Ovary (tissue), 9 donors: ENCODE results near the gene CNNM2. TPM values are rescaled to one million over a fixed set of nuclear protein-coding genes. Genes with fewer than 3 reads are reported as not detected.
A peak's percentile ranks its signal among the peaks of the same experiment; 100 is the strongest.

Experiments used
- DNase-seq, 5 donors: peaks; one replicate each; pipeline ENCODE4 v3.0.0-alpha.2; 2019 to 2020
- H3K27ac ChIP-seq, 2 donors: fragments of 200-600 bp; one replicate each; pipeline versions ENCODE4 v1.5.1 to v1.8.0; 2019 to 2022
- H3K27me3 ChIP-seq: fragments of 200-600 bp; one replicate; pipeline ENCODE4 v1.8.0; 2022
- H3K36me3 ChIP-seq: fragments of 200-600 bp; sonication (generic); one replicate; pipeline ENCODE4 v1.5.1; 2019
- H3K4me1 ChIP-seq: one replicate; pipeline ENCODE4 v1.8.1; 2013; ENCODE audit warnings: mild to moderate bottlenecking, moderate library complexity; ENCODE audit not compliant: insufficient read depth
- H3K4me3 ChIP-seq: fragments of 200-600 bp; sonication (generic); one replicate; pipeline ENCODE4 v1.5.1; 2017
- H3K9me3 ChIP-seq, 2 donors: fragments of 200-600 bp in 1 of 2; sonication (generic) in 1 of 2; one replicate each; pipeline versions ENCODE4 v1.5.1 to v1.8.1; 2013 to 2019; ENCODE audit warnings: mild to moderate bottlenecking in 1 of 2, moderate library complexity in 1 of 2
- EP300 ChIP-seq: sonication (generic); formaldehyde crosslinking; IDR thresholded peaks from one replicate; pipeline ENCODE4 v1.6.1; 2017; ENCODE audit warnings: antibody characterized with exemption
- POLR2A ChIP-seq: fragments of 450-650 bp; IDR thresholded peaks from one replicate; pipeline ENCODE4 v1.6.1; 2017; ENCODE audit warnings: antibody characterized with exemption, mild to moderate bottlenecking, moderate library complexity
- WGBS, 3 donors: extraction: QIAGEN DNeasy Blood & Tissue Kit in 1 of 3; methylation state at CpG; one replicate each; pipeline versions ENCODE4 v1.1.5 to v1.1.7; 2013 to 2017; 5-methylcytosine and 5-hydroxymethylcytosine counted together
- intact Hi-C, 4 donors: fragments of 100-400 bp; cut with DNase I; formaldehyde crosslinking; loops; one replicate each; pipeline versions ENCODE4 v1.11.0 to v1.15.1; 2022 to 2023
- polyA plus RNA-seq, 2 donors: library from polyadenylated mRNA; stranded (reverse); fragments of 200-250 nt in 1 of 2; fragments of 350-450 nt in 1 of 2; fragmentation: Illumina TruSeq in 1 of 2; extraction: RNeasy Lipid Tissue Mini Kit (QIAGEN cat#74804) in 1 of 2; gene quantifications; one replicate each; pipeline ENCODE4 v1.2.3, GENCODE V29; 2013 to 2014
- total RNA-seq, 7 donors: library from RNA; depleted of rRNA in 2 of 7; stranded (reverse); fragments of >200 nt in 2 of 7; fragmentation: NEBNext Ultra II Directional in 3 of 7; extraction: Animal tissue kit (Norgen Biotek cat#: 25700) in 3 of 7; gene quantifications; one replicate each; pipeline versions ENCODE4 v1.1.0 to v1.2.4, GENCODE V29; 2016 to 2023
- TF ChIP-seq, protein P1 (sequence below), 3 donors: fragments of 450-650 bp in 2 of 3; fragments of 200-600 bp in 1 of 3; IDR thresholded peaks; one replicate each; pipeline versions ENCODE4 v1.5.1 to v1.8.0; 2016 to 2022; ENCODE audit warnings: antibody characterized with exemption in 3 of 3, mild to moderate bottlenecking in 1 of 3
- donor health status: DM: no; HTN: no; CAD: no; lungs with moderate emphysema.
- donor health status: DM: no; HTN: no; CAD: no.
- donor health status: Bipolar disorder and iron deficiency.
- donor health status: DM: yes; HTN: yes; CAD: no.
- donor health status: DM: no; HTN: no; CAD: no.
- donor health status: DM: yes; HTN: yes; CAD: no.

Gene CNNM2
- total and polyA plus RNA-seq, 9 donors: 5.4 to 15.0 (median 8.9) TPM

DNA sequence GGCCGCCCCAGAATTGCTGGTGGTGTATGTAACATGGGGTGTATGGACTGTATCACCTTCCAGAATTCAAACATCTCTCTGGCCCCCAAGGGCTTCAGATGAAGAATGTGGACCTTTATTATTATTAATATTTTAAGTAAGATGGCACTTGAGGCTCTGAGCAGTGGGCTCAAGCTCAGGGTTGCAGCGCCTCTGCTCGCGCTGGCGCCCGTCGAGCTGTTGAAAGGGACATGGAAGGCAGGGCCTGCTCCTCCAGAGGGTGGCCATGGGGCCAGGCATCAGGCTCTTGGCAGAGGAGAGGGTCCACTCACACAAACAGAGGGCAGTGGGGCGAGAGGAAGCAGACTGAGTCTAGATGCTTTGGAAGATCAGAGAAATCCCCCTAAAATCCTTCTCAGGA, 154.8 kb downstream of the CNNM2 start:
- H3K9me3 ChIP-seq: no peaks in the 10 kb centered on the region
- no peak overlapping the region for H3K27ac ChIP-seq
- no peak for TF ChIP-seq POLR2A
- TF ChIP-seq EP300: no peak
- TF ChIP-seq, protein P1, sequence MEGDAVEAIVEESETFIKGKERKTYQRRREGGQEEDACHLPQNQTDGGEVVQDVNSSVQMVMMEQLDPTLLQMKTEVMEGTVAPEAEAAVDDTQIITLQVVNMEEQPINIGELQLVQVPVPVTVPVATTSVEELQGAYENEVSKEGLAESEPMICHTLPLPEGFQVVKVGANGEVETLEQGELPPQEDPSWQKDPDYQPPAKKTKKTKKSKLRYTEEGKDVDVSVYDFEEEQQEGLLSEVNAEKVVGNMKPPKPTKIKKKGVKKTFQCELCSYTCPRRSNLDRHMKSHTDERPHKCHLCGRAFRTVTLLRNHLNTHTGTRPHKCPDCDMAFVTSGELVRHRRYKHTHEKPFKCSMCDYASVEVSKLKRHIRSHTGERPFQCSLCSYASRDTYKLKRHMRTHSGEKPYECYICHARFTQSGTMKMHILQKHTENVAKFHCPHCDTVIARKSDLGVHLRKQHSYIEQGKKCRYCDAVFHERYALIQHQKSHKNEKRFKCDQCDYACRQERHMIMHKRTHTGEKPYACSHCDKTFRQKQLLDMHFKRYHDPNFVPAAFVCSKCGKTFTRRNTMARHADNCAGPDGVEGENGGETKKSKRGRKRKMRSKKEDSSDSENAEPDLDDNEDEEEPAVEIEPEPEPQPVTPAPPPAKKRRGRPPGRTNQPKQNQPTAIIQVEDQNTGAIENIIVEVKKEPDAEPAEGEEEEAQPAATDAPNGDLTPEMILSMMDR (IDR thresholded peaks at IDR 0.05): no peak
- no peak overlapping the region for H3K4me3 ChIP-seq
- WGBS, 3 donors: 97 to 99% (median 97%) methylated on average over 8 of the region's 8 CpGs
- H3K4me1 ChIP-seq: peaks cover 2% of the 10 kb centered on the region
- intact Hi-C loops: loop anchor here in 3 of 4 donors (10.0 kb wide), 4 partner anchors 172 to 348 kb away; partner anchors contain the start of genes CYP17A1 (in 1 of the 3) and RPEL1 (in 1 of the 3)
- no peaks in the 10 kb centered on the region for H3K27me3 ChIP-seq
- no peak for DNase-seq
- H3K36me3 ChIP-seq: no peaks in the 10 kb centered on the region

DNA sequence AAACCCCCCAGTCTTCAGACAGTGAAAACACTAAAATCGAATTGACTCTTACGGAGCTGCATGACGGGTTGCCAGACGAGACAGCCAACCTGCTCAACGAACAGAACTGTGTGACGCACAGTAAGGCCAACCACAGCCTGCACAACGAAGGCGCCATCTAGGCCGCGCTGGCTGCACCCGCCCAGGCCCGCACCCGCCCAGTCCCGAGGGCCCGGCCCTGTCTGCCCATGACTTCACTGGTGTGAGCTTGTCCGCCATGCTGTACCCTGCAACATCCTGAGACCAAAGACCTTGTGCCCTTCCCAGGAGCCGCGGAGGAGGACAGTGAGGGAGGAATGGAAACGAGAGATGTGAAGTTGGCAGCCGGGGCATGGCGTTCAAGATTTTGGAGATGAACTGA, 158.9 kb downstream of the CNNM2 start:
- TF ChIP-seq, protein P1 (IDR thresholded peaks at IDR 0.05): no peak
- TF ChIP-seq EP300 (no peak), POLR2A (no peak)
- H3K27ac ChIP-seq: no peak overlapping the region
- H3K27me3 ChIP-seq: no peaks in the 10 kb centered on the region
- H3K9me3 ChIP-seq: no peaks in the 10 kb centered on the region
- intact Hi-C loops: loop anchor here in 3 of 4 donors (10.0 kb wide), 4 partner anchors 168 to 352 kb away; partner anchors contain the start of genes CYP17A1 (in 1 of the 3) and RPEL1 (in 1 of the 3)
- no peak for DNase-seq
- no peaks in the 10 kb centered on the region for H3K36me3 ChIP-seq
- H3K4me3 ChIP-seq: no peak overlapping the region
- WGBS, 3 donors: 90 to 97% (median 94%) methylated on average over 21 of the region's 21 CpGs
- peaks cover 4% of the 10 kb centered on the region for H3K4me1 ChIP-seq

DNA sequence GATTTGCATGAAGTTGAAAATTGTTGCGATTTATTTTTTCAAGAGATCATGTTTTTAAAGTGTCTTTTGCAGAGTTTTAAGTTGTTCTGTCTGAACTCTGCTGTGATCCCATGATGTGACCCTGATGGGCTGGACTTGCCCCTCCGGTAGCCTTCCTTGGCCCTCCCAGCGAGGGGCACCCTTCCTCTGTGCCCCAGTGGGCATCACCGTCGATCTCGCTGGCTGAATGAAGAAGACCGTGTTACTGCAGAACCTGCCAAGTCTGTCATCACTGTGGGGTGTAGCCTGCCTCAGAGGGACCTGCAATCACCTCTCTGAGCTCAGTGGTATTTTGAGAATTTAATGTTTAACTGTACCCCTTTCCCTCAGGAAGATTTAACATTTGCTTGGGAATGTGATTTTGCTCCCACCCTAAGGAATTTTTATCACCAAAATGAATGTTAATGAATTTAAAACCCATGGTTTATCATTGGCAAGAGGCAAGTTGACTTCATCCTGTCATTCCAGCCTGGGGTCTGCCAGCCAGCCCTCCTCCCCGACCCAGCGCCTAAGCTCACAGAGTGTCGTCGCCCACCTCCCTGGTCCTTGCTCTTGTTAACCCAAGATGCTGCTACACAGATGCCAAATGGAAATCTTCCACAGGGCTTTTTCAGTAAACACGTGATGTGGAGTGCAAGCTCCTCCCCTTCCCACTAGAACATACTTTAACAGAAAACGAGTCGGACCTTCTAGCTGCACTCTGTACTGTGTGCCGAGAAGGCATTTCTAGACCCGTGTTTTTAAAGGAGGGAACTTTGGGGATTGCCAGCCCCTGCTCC, 159.6 kb downstream of the CNNM2 start:
- Histone ChIP-seq H3K27ac (peak overlapping the region; percentile 4 to 45), H3K27me3 (no peaks in the 10 kb centered on the region), H3K36me3 (no peaks in the 10 kb centered on the region), H3K9me3 (no peaks in the 10 kb centered on the region), H3K4me1 (peaks cover 4% of the 10 kb centered on the region), H3K4me3 (no peak overlapping the region)
- TF ChIP-seq EP300 (no peak), POLR2A (no peak)
- TF ChIP-seq, protein P1 (IDR thresholded peaks at IDR 0.05): no peak
- no peak for DNase-seq
- intact Hi-C loops: loop anchor here in 3 of 4 donors (10.0 kb wide), 4 partner anchors 167 to 353 kb away; partner anchors contain the start of genes CYP17A1 (in 1 of the 3) and RPEL1 (in 1 of the 3)
- 41 to 57% (median 43%) methylated on average over 16 of the region's 16 CpGs for WGBS, 3 donors

DNA sequence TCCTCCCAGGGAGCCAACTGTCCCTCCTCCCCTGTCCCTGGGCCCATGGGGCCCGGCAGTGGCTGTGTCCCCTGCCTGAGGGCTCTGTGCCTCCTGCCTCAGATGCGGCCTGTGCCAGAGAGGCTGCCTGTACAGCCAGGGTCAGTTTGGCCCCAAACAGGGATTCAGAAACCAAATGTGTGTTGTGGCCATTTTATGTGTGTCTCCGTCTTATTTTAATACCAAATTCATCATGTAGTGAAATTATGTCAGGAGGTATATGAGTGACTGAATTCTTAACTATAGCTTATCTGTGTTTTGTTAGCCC, 160.2 kb downstream of the CNNM2 start:
- TF ChIP-seq POLR2A (no peak), EP300 (no peak)
- TF ChIP-seq, protein P1 (IDR thresholded peaks at IDR 0.05): no peak
- Histone ChIP-seq H3K36me3 (no peaks in the 10 kb centered on the region), H3K27ac (peak overlapping the region; percentile 4 to 45), H3K27me3 (no peaks in the 10 kb centered on the region), H3K4me3 (no peak overlapping the region), H3K9me3 (no peaks in the 10 kb centered on the region), H3K4me1 (peaks cover 4% of the 10 kb centered on the region)
- 79 to 81% (median 80%) methylated on average over 3 of the region's 3 CpGs for WGBS, 3 donors
- DNase-seq: no peak
- intact Hi-C loops: loop anchor here in 3 of 4 donors (10.0 kb wide), 4 partner anchors 167 to 353 kb away; partner anchors contain the start of genes CYP17A1 (in 1 of the 3) and RPEL1 (in 1 of the 3)
